K562 (cell line): ENCODE data around the gene UBE2Q1. TPM values are rescaled to one million over a fixed set of nuclear protein-coding genes. Genes with fewer than 3 reads are reported as not detected.

Experiments
- AFF1 ChIP-seq, 2 experiments: fragments of 450-650 bp; IDR thresholded peaks; 2 replicates each; pipeline ENCODE4 v1.6.1; 2018; ENCODE audit warnings: mild to moderate bottlenecking in 2 of 2, low read depth in 1 of 2; ENCODE audit not compliant: partially characterized antibody in 2 of 2
- CAMTA2 ChIP-seq: fragments of 250-450 bp; sonication (Bioruptor Pico); conservative IDR thresholded peaks from 2 replicates; pipeline ENCODE4 v1.5.1; 2022
- GMEB1 ChIP-seq: fragments of 250-450 bp; sonication (Bioruptor Pico); IDR thresholded peaks from 2 replicates; pipeline ENCODE4 v1.4.0; 2020; ENCODE audit warnings: mild to moderate bottlenecking
- MAFF ChIP-seq: IDR thresholded peaks from 2 replicates; pipeline ENCODE4 v1.6.1; 2012; ENCODE audit warnings: low read length, improper control_type of control experiment
- MYC ChIP-seq, 2 experiments: fragments of 250-450 bp in 1 of 2; sonication (Bioruptor Pico) in 1 of 2; IDR thresholded peaks; 2 replicates each; pipeline versions ENCODE4 v1.5.1 to v1.6.1; 2012 to 2021; ENCODE audit warnings: low read depth in 2 of 2, borderline replicate concordance in 1 of 2, improper control_type of control experiment in 1 of 2, low read length in 1 of 2, mild to moderate bottlenecking in 1 of 2, moderate library complexity in 1 of 2
- NEUROD1 ChIP-seq: fragments of 150-350 bp; IDR thresholded peaks from 2 replicates; pipeline ENCODE4 v1.6.1; 2014; ENCODE audit warnings: borderline replicate concordance, low read length, low read depth; ENCODE audit not compliant: partially characterized antibody
- SREBF1 ChIP-seq: fragments of 150-350 bp; IDR thresholded peaks from 2 replicates; pipeline ENCODE4 v1.6.1; 2014; ENCODE audit warnings: antibody characterized with exemption, low read depth, low read length, borderline replicate concordance
- TAL1 ChIP-seq: fragments of 450-650 bp; IDR thresholded peaks from 2 replicates; pipeline ENCODE4 v1.6.1; 2016; ENCODE audit warnings: mild to moderate bottlenecking
- THAP12 ChIP-seq: fragments of 250-450 bp; sonication (Bioruptor Pico); IDR thresholded peaks from 2 replicates; pipeline ENCODE4 v1.9.0; 2021; ENCODE audit warnings: mild to moderate bottlenecking, inconsistent platforms
- ZNF217 ChIP-seq: sonication (generic); formaldehyde crosslinking; IDR thresholded peaks from 2 replicates; pipeline ENCODE4 v1.8.0; 2022; ENCODE audit warnings: mild to moderate bottlenecking, missing genetic modification reagents
- ZNF586 ChIP-seq: fragments of 450-650 bp; formaldehyde crosslinking; conservative IDR thresholded peaks from 2 replicates; pipeline ENCODE4 v1.4.0; 2020; ENCODE audit warnings: mild to moderate bottlenecking, moderate library complexity
- ZNF717 ChIP-seq: fragments of 250-450 bp; sonication (Bioruptor Pico); IDR thresholded peaks from 2 replicates; pipeline ENCODE4 v1.5.0; 2021
- polyA plus RNA-seq, 8 experiments: library from polyadenylated mRNA; depleted of rRNA in 4 of 8; stranded (reverse) in 5 of 8; unstranded in 3 of 8; fragments of >200 nt; fragmentation: Nextera tagmentation in 2 of 8; fragmentation: Illumina TruSeq in 1 of 8; extraction: Ambion mirVana in 2 of 8; extraction: Trizol in 1 of 8; gene quantifications; 2 replicates each; pipeline versions ENCODE4 v1.2.1 to v1.2.3, GENCODE V29; 2011 to 2014; ENCODE audit warnings: inconsistent platforms in 1 of 8, missing spikeins in 1 of 8
- total RNA-seq, 7 experiments: library from RNA; depleted of rRNA in 6 of 7; stranded (reverse); fragments of >200 nt in 6 of 7; fragmentation: Illumina TruSeq in 2 of 7; extraction: Trizol in 2 of 7; gene quantifications; 2 replicates each; pipeline versions ENCODE4 v1.2.1 to v1.2.3, GENCODE V29; 2011 to 2021; ENCODE audit warnings: low replicate concordance in 1 of 7
- TF ChIP-seq, protein P1 (sequence below): fragments of 250-450 bp; sonication (Bioruptor Pico); IDR thresholded peaks from 2 replicates; pipeline ENCODE4 v1.8.0; 2021; ENCODE audit warnings: borderline replicate concordance, mild to moderate bottlenecking, moderate library complexity; ENCODE audit not compliant: poor library complexity, severe bottlenecking
- TF ChIP-seq, protein P2 (sequence below): fragments of 250-450 bp; sonication (Bioruptor Pico); IDR thresholded peaks from 2 replicates; pipeline ENCODE4 v1.5.0; 2021

The UBE2Q1 gene
- total and polyA plus RNA-seq, 9 of the 15 experiments (the other 6 are each of a cell fraction or from before 2014, with no cell fraction given), result 8.0 to 58.8 (median 27.6) TPM

GRCh38 chr1:154558720-154559465, 431 bp upstream of the UBE2Q1 start (continued):
- TF ChIP-seq GMEB1 (peak; percentile 100), THAP12 (CRISPR knock-in tag) (peak; percentile 42; the same call in 1 of the 2 replicates), AFF1 (IDR thresholded peaks at IDR 0.05; ENCODE audit: low read depth in 1 of 2, partially characterized antibody in 2 of 2) (peak in 1 of 2 experiments; percentile 21), CAMTA2 (no peak), ZNF217 (CRISPR knock-in tag) (no peak), TAL1 (no peak), ZNF717 (CRISPR knock-in tag) (no peak), MAFF (no peak), ZNF586 (CRISPR knock-in tag) (no peak), SREBF1 (peak; percentile 88; the same call in 1 of the 2 replicates), MYC (IDR thresholded peaks at IDR 0.05; ENCODE audit: low read depth, low read length) (peak; percentile 95), MYC (CRISPR knock-in tag; IDR thresholded peaks at IDR 0.05; ENCODE audit: borderline replicate concordance, low read depth) (peak; percentile 91; the same call in 1 of the 2 replicates), NEUROD1 (no peak)
- TF ChIP-seq, protein P1, sequence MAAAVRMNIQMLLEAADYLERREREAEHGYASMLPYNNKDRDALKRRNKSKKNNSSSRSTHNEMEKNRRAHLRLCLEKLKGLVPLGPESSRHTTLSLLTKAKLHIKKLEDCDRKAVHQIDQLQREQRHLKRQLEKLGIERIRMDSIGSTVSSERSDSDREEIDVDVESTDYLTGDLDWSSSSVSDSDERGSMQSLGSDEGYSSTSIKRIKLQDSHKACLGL (CRISPR knock-in tag), result peak; percentile 69
- TF ChIP-seq, protein P2, sequence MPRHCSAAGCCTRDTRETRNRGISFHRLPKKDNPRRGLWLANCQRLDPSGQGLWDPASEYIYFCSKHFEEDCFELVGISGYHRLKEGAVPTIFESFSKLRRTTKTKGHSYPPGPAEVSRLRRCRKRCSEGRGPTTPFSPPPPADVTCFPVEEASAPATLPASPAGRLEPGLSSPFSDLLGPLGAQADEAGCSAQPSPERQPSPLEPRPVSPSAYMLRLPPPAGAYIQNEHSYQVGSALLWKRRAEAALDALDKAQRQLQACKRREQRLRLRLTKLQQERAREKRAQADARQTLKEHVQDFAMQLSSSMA (CRISPR knock-in tag), result peak; percentile 75; the same call in 1 of the 2 replicates
